Nucleus accumbens (tissue), 56 donors: ENCODE measurements around the gene ARHGAP1.

ENCODE experiments used
- DNase-seq, 56 donors: peaks; one replicate each; lab custom pipeline; 2025; lab: John Stamatoyannopoulos, UW

The ARHGAP1 gene

DNA sequence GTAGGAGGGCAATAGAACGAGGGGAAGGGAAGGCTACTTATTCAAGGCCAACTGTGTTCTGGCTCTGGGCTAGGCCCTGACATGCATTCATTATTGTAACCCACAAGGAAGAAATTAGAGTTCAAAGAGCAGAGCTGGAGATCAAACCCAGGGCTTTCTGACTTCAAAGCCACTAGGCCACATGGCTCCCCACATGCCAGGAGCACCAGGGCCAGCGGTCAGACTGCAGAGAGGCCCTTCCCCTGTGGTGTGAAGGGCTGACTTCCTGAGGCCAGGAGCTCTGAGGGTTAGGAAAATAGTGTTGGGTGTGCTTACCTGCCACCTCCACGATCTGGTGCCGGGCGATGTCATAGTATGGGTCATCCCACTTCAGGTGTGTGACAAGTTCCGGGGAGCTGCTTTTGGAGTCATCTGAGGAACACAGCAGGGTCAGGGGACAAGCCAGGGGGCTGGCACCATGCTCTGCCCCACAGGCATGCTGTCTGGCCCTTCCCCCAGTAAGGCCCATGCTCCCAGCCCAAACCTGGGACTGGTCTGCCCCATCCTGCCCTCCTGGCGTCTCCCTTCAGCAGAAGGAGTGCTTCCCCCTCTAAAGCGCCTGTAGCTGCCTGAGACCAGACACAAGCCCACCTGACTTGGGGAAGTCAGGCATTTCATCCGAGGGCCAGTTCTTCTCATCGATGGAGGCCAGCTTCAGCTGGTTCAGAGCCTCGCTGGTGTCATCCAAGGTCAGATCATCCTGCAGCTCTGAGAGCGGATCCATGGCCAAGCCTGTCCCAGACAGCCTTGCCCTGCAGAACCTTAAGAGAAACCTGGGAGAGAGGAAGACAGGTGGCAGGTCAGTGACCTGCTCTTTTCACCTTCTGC is 4.8 kb downstream of the ARHGAP1 start:
- no peak for DNase-seq

DNA sequence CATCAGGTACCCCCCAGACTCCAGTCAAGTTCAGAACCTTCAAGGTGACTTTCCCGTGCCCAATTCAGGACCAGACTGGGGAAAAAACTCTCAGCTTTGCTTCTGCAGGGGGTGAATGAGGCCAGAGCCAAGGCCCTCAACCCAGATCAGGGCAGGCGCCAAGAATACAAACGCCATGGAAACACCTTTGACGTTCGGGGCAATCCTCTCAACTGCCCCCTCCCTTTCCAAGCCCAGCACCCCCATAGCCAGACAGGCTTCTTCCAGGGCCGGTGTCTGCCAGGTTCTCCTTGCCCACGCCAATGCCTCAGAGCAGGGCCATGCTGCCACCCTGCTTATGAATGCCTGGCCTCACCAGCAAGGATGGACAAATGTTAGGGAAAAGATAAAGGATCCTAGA is 5.8 kb downstream of the ARHGAP1 start:
- DNase-seq, result peak in 4 of 56 donors; percentile 13 to 53 (median 20)

DNA sequence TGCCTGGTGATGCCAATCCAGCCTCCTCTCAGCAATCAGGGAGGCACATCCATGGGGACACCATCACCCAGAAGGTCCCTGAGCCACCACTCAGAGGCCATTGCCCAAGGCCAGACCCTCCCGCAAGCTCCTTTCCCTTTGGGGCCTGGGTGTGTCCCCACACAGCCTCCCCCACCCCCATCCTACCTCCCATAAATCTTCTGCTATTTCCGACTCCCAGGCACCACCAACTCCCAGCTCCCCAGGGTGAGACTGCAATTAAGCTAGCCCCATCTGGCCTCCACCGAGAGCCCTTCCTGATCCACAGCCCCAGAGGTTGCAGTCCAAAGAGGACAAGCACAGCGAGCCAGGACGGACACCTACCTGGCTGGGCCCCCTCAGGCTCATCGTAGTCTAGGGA is 6.3 kb downstream of the ARHGAP1 start:
- no peak for DNase-seq

DNA sequence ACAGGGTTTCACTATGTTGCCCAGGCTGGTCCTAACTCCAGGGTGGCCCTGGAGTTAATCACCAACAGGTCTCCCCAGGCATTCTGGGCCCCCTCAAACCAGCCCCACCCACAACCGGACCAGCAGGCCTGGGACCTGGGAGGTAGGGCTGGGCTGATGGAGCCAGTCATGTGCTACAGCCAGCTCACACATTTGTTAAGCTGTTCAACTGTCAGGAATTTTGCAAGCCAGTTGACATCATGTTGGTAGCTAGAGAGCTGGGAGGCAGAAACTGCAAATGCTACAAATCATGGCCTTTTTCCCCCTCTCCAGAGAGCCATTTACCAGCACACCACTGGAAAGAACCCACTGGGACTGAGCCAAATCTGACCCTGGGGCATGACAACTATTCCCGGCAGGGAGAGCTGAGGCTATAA is 6.8 kb downstream of the ARHGAP1 start:
- DNase-seq, result peak in 4 of 56 donors; percentile 12 to 50 (median 25)

DNA sequence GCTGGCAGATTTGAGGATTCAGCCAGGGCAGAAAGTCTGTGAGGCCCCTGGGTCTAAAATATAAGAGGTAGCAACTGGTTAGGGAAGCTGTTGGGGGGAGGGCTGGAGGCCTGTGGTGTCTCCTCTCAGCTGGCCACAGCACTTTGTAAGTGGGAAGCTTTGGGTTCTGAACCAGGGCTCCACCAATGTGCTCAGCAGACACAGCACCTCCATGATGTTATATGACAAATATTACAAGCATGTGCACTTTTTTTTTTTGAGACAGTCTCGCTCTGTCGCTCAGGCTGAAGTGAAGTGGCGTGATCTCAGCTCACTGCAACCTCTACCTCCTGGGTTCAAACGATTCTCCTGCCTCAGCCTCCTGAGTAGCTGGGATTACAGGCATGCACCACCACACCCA is 8.0 kb downstream of the ARHGAP1 start:
- no peak for DNase-seq

DNA sequence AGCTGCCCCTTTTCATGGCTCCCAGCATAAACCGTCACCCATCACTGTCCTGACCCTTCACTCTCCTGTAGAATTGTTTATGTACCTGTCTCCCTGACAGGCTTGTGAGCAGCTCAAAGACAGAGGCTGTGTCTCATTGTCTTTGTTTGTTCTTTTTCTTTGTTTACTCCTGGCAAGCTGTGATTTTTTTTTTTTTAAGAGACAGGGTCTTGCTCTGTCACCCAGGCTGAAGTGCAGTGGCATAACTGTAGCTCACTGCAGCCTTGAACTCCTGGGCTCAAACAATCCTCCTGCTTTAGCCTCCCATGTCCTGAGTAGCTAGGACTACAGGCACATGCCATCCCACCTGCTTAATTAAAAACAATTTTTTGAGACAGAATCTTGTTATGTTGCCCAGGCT is 9.7 kb downstream of the ARHGAP1 start:
- no peak for DNase-seq

DNA sequence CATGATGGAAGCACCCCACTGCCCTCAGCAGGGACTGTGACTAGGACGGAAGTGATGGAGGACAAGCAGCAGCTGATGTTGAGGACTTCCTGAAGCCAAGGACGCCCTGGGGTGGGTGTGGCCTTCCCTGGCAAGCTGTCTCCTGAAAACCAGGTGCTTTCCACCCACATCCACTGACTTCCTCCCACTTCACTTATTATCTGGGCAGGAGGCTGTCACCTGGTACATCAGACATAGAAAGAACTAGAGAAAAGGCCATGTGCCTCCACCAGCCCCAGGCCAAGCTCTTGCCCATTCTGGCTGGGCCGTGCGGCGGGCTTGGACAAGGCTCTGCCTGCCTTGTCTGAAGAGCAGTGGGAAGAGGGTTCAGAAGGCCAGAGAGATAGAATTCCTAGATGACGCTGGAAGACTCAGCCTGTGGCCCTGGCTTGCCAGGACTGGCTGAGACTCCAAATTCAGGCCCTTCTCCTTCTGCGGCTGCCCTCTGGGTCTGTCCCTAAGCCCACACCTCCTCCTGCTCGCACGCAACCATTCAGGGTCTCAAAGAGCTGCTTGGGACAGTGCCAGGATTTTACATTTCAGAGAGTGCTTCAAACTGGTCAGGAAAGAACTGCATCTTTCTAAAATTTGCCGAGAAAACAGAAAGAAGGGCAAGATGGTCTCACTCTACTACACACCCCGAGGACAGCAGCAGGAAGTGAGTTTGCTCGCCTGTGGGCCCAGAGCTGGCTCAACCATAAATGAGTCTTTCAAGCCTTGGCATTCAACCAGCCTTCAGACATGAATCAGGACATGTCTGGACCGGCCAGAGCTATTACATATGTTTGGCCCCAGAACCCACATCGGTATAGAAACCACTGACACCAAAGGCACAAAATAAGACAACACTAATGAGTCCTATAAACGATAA is 13.3 kb downstream of the ARHGAP1 start:
- peak in 10 of 56 donors; percentile 18 to 70 (median 32) for DNase-seq

DNA sequence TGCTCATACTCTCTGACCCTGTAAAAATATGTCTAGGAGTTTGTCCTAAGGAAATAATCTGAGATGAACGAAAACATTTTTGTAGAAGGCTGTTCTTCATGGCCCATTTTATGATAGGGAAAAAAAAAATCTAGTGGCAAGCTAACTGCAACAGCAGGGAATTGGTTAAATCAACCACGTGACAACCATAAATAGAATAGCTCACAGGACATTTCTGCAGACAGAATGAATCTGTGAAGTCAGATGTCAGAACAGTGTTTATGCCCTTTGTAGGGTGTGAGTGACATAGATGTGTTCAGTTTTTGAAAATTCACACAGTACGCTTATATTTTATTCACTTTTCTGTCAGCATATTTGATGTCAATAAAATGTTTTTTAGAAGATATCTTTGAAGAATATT is 16.1 kb downstream of the ARHGAP1 start:
- DNase-seq, result no peak

DNA sequence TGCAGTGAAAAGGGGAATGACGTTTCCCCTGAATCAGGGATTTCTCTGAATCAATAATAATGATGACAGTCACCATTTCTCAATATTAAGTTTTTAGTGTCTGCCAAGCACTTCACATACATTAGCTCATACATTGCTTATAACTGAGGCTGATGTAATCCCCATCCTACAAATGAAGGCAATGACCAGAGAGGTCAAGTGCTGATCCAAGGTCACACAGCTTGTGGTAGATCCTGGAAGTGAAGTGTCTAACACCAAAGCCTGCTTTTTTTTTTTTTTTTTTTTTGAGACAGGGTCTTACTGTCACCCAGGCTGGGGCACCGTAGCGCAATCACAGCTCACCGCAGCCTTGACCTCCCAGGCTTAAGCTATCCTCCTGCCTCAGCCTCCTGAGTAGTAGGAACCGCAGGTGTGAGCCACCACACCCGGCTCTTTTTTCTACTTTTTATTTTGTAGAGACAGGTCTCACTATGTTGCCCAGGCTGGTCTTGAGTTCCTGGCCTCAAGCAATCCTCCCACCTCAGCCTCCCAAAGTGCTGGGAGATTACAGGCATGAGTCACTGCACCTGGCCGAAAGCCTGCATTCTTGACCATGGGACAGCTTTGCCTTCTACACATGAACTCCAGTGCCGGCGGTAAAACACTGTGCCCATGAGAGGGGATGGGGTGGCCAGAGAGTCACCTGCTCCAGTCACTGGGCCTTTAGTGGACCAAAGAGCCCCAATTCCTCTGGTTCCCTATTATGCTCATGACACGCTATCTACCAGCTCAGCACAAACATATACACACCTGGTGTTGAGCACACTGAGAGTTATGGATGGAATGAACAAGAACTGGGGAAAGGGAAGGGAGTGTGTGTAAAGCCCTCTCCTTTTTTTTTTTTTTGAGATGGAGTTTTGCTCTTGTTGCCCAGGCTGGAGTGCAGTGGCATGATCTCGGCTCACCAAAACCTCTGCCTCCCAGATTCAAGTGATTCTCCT is 17.4 kb downstream of the ARHGAP1 start:
- no peak for DNase-seq

DNA sequence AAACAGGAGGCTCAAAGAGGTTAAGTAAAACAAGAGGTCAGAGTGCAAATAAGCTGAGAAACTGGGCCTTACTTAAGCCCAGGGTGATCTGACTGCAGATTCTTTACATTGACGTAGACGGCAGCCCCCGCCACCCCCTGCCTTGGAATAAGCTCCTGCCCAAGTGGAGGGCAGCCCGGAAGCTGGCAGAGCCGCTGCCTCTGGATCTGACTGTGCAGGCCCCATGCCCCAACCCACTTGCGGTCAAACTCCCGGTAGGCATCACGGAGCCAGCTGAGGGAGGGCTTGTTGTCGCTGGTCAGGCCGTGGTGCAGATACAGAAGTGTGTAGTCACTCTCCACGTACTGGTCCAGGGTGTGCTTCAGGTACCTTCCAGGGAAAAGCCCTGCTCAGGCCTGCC is 18.6 kb downstream of the ARHGAP1 start:
- DNase-seq, result no peak

DNA sequence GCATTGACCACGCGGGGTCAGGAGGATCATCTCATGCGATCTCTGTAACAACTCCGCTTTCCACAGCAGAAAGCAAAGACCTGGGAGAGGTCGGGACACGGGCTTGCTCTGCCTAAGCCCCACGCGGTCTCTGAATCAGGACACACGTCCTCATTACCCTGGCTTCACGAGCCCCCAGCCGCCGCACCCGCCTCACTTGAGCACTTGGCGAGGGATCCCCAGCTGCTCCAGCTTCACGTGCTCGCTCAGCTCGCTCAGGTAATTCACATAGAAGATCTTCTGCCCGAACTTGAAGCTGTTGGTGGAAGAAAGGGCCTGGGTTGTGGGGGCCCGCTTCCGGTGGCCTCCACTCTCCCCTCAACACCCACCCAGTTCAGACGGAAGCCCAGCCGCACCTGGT is 19.6 kb downstream of the ARHGAP1 start:
- DNase-seq, result no peak

DNA sequence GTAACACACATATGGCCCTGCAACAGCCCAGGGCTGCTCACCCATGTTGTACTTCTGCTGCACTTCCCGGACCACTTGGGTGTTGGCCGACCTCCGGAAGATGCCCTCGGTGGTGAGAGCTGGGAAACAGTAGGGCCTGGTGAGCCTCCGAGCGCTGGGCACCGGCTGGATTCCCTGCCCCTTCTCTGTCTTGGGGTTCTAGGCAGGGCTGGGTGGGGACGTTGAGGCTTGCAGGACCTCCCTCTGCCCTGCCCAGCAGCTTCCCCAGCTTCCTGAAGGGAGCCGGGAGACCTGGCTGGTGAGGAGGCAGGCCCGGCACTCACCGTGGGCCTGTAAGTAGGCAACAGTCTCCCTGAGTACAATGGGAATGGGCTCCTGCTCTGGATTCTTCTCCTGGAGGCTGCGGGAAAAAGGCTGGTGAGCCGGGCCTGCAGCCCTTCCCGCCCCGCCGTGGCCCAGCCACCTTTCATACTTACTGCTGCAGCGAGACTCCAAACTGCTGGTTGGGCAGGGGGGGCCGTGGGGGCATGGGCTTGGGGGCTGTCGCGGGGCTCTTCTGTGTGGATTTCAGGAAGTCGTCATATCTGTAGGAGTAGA is 20.2 kb downstream of the ARHGAP1 start:
- DNase-seq, result no peak

DNA sequence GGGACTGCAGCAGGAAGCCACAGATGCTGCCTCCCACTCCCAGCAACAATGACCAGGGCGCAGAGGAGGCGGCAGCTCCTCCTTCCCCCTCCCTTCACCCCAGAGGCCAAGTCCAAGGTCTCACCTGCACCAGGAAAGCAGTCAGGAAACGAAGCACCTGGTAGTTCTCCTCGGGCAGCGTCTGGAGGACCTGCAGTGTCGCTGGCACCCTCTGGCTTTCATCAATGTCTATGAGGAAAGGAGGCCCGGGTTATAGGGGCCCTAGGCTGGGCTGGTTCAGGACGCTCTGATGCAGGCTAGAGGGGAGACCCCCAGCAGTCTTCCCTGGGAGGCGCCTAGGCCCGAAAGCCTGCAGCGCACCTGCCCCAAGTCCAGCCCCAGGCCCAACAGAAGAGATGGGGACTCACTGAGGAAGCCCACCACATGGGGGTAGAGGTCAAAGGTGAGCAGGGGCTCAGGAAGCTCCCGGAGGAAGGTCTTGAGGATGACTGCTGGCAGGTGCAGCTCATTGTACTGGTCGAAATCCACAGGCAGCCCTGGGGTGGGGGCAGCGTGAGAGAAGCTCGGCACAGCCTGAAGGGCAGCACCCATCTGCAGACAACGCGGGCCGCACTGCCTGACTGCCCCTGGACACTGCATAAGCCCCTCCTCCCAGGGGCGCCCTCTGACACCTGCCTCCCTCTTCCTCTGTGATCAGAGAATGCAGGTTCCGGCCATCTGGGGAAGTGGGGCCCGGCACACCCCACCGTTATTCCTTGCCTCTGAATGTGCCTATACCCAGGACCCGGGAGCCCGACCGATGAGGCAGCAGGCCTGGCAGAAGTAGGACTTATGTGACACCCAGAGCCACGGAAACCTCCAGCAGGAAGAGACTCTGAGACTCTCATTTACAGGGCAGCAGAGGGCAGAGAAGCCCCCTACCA is 20.9 kb downstream of the ARHGAP1 start:
- DNase-seq, result no peak

DNA sequence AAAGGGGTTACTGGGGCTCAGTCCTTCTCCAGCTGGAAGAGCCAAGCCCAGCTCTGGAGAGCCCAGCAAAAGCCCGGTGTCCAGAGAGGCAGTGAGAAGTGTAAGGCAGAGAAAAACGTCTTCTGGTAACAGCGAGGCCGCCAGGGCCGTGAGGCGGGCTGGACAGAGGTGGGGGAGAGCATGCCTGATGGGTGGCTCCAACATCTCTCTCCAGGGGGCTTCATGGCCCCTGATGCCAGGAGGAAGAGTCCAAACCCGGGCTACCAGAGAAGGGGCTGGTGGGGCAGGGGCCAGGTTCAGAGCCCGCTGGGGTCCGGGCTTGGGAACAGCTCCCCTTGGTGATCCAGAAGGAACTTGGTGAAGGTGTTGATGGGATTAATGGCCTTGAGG is 21.7 kb downstream of the ARHGAP1 start:
- no peak for DNase-seq

DNA sequence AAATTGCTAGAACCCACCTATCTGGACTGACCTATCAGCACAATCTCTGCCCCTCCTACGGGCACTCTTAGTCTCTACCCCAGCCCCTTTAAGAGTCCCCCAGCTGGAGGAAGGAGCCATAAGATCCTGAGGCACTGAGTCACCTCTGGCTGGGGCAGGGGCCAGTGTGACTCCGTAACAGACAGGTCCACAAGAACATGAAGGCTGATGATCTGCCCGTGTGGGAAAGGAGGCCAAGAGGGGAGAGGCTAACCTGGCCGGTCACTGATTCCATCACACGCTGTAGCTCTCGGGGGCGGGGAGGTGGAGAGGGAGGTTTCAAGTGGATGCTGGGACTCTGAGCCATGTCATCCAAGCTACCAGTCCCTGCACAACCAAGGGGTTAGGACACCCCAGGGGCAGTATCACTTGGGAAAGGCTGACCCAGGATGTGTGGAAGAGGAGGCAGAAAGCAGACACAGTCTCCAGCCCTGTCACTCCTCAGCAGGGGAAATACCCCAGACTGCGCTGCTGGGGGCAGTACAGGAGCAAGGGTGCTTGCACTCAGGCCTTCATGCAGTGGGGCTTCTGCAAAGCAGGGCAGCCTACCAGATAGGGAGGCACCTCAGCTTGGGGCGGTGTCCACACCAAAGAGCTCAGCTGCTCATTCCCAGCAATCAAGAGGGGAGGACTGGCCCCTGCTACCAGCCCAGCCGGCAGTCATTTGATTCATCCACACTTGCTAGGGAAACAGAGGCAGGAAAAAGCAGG is 22.3 kb downstream of the ARHGAP1 start:
- DNase-seq, result no peak

DNA sequence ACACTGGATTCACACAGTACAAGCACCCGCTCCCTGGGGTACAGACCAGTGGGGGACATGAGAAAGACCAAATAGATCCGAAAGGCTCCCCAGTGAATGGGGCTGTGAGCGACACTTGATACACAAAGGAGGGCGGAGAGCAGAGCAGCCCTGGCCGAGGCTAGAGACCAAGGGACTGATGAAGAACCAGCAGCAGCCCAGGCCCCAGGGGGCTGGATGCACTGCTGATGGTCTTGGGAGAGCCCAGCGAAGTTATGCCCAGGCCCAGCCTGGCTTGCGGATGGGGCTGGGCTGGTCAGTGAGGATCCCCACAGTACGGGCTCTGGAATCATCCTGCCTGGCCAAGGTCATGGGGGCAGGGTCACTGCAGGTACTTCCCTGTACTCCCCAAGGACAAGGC is 23.2 kb downstream of the ARHGAP1 start:
- DNase-seq, result no peak

DNA sequence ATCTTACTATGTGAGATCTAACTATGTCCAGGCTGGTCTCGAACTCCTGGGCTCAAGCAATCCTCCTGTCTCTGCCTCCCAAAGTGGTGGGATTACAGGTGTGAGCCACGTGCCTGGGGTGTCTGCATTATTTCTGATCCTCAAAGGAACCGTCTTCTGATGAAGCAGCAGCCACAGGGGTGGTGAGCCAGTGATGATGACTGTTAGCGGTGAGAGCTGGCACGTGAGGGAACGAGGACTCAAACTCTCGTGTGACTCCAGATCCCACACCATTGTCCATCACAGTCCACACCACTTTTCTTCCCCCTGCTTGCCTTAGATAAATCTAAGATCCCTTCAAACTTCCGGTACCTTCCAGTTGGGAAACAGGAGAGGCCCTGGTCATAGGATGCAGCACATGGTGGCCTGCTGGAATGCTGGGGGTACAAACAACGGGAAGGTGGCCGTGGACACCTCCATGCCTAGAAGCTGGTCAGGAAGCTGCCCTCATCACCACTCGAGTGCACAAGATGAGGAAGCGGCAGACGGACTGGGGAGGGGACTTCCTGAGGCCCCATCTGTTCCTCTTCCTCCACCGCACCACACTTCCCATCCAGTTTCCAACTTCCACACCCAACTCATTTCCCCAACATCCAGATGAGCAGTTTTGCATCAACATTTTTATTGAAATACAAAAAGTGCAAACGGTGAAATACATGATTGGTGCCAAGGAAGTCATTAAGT is 23.8 kb downstream of the ARHGAP1 start:
- peak in 1 of 56 donors; percentile 23 for DNase-seq
